Measurements from ENCODE around the gene PTX4.

The PTX4 gene

GRCh38 chr16:1530883-1531637 lies 42.3 kb upstream of the PTX4 start:
- Histone ChIP-seq H3K27me3 (ENCODE audit: control insufficient read depth, insufficient read depth, low read length) (no peaks in the 10 kb centered on the region), H3K36me3 (ENCODE audit: insufficient read depth, low read length) (no peaks in the 10 kb centered on the region), H3K9me3 (replicated peaks; ENCODE audit: low read length) (no peaks in the 10 kb centered on the region), H3K9ac (ENCODE audit: low read depth, low read length) (no peak overlapping the region), H3K4me3 (ENCODE audit: low read length) (no peak overlapping the region), H3K4me2 (ENCODE audit: low read length) (no peak overlapping the region), H3K4me1 (ENCODE audit: control insufficient read depth, insufficient read depth, low read length) (no peaks in the 10 kb centered on the region)

GRCh38 chr16:1530349-1530882 lies 41.7 kb upstream of the PTX4 start:
- no peak overlapping the region for H3K9ac ChIP-seq (ENCODE audit: low read depth, low read length)
- no peaks in the 10 kb centered on the region for H3K36me3 ChIP-seq (ENCODE audit: insufficient read depth, low read length)
- H3K9me3 ChIP-seq (replicated peaks; ENCODE audit: low read length): no peaks in the 10 kb centered on the region
- H3K27me3 ChIP-seq (ENCODE audit: control insufficient read depth, insufficient read depth, low read length): no peaks in the 10 kb centered on the region
- no peak overlapping the region for H3K4me3 ChIP-seq (ENCODE audit: low read length)
- no peaks in the 10 kb centered on the region for H3K4me1 ChIP-seq (ENCODE audit: control insufficient read depth, insufficient read depth, low read length)
- H3K4me2 ChIP-seq (ENCODE audit: low read length): no peak overlapping the region

- no peaks in the 10 kb centered on the region for H3K27me3 ChIP-seq (ENCODE audit: control insufficient read depth, insufficient read depth, low read length)
- no peak overlapping the region for H3K4me3 ChIP-seq (ENCODE audit: low read length)
- H3K4me1 ChIP-seq (ENCODE audit: control insufficient read depth, insufficient read depth, low read length): no peaks in the 10 kb centered on the region
- H3K9ac ChIP-seq (ENCODE audit: low read depth, low read length): no peak overlapping the region
- no peak overlapping the region for H3K4me2 ChIP-seq (ENCODE audit: low read length)
- no peaks in the 10 kb centered on the region for H3K36me3 ChIP-seq (ENCODE audit: insufficient read depth, low read length)
- no peaks in the 10 kb centered on the region for H3K9me3 ChIP-seq (replicated peaks; ENCODE audit: low read length)
These were observed 40.3 kb upstream of the PTX4 start for GRCh38 chr16:1528921-1529537.

GRCh38 chr16:1527836-1528811 lies 39.4 kb upstream of the PTX4 start:
- Histone ChIP-seq H3K9ac (ENCODE audit: low read depth, low read length) (no peak overlapping the region), H3K4me3 (ENCODE audit: low read length) (no peak overlapping the region), H3K4me1 (ENCODE audit: control insufficient read depth, insufficient read depth, low read length) (no peaks in the 10 kb centered on the region), H3K36me3 (ENCODE audit: insufficient read depth, low read length) (no peaks in the 10 kb centered on the region), H3K9me3 (replicated peaks; ENCODE audit: low read length) (no peaks in the 10 kb centered on the region), H3K4me2 (ENCODE audit: low read length) (no peak overlapping the region), H3K27me3 (ENCODE audit: control insufficient read depth, insufficient read depth, low read length) (no peaks in the 10 kb centered on the region)

- Histone ChIP-seq H3K4me2 (ENCODE audit: low read length) (no peak overlapping the region), H3K9ac (ENCODE audit: low read depth, low read length) (no peak overlapping the region), H3K4me3 (ENCODE audit: low read length) (no peak overlapping the region), H3K9me3 (replicated peaks; ENCODE audit: low read length) (no peaks in the 10 kb centered on the region), H3K36me3 (ENCODE audit: insufficient read depth, low read length) (no peaks in the 10 kb centered on the region), H3K4me1 (ENCODE audit: control insufficient read depth, insufficient read depth, low read length) (no peaks in the 10 kb centered on the region), H3K27me3 (ENCODE audit: control insufficient read depth, insufficient read depth, low read length) (no peaks in the 10 kb centered on the region)
These were observed 38.1 kb upstream of the PTX4 start for GRCh38 chr16:1526608-1527555.

- no peak overlapping the region for H3K4me3 ChIP-seq (ENCODE audit: low read length)
- H3K4me2 ChIP-seq (ENCODE audit: low read length): no peak overlapping the region
- H3K9me3 ChIP-seq (replicated peaks; ENCODE audit: low read length): no peaks in the 10 kb centered on the region
- H3K36me3 ChIP-seq (ENCODE audit: insufficient read depth, low read length): no peaks in the 10 kb centered on the region
- no peaks in the 10 kb centered on the region for H3K27me3 ChIP-seq (ENCODE audit: control insufficient read depth, insufficient read depth, low read length)
- H3K9ac ChIP-seq (ENCODE audit: low read depth, low read length): no peak overlapping the region
- no peaks in the 10 kb centered on the region for H3K4me1 ChIP-seq (ENCODE audit: control insufficient read depth, insufficient read depth, low read length)
These were observed 37.3 kb upstream of the PTX4 start for GRCh38 chr16:1525871-1526607.

- H3K9ac ChIP-seq (ENCODE audit: low read depth, low read length): no peak overlapping the region
- H3K9me3 ChIP-seq (replicated peaks; ENCODE audit: low read length): no peaks in the 10 kb centered on the region
- no peak overlapping the region for H3K4me3 ChIP-seq (ENCODE audit: low read length)
- no peaks in the 10 kb centered on the region for H3K36me3 ChIP-seq (ENCODE audit: insufficient read depth, low read length)
- no peaks in the 10 kb centered on the region for H3K27me3 ChIP-seq (ENCODE audit: control insufficient read depth, insufficient read depth, low read length)
- no peaks in the 10 kb centered on the region for H3K4me1 ChIP-seq (ENCODE audit: control insufficient read depth, insufficient read depth, low read length)
- no peak overlapping the region for H3K4me2 ChIP-seq (ENCODE audit: low read length)
These were observed 35.6 kb upstream of the PTX4 start for GRCh38 chr16:1524366-1524765.

- Histone ChIP-seq H3K4me1 (ENCODE audit: control insufficient read depth, insufficient read depth, low read length) (no peaks in the 10 kb centered on the region), H3K4me2 (ENCODE audit: low read length) (no peak overlapping the region), H3K27me3 (ENCODE audit: control insufficient read depth, insufficient read depth, low read length) (no peaks in the 10 kb centered on the region), H3K9me3 (replicated peaks; ENCODE audit: low read length) (no peaks in the 10 kb centered on the region), H3K4me3 (ENCODE audit: low read length) (no peak overlapping the region), H3K36me3 (ENCODE audit: insufficient read depth, low read length) (no peaks in the 10 kb centered on the region), H3K9ac (ENCODE audit: low read depth, low read length) (no peak overlapping the region)
These were observed 35.0 kb upstream of the PTX4 start for GRCh38 chr16:1523581-1524245.

GRCh38 chr16:1520461-1520860 lies 31.7 kb upstream of the PTX4 start:
- H3K4me2 ChIP-seq (ENCODE audit: low read length): no peak overlapping the region
- no peak overlapping the region for H3K4me3 ChIP-seq (ENCODE audit: low read length)
- H3K36me3 ChIP-seq (ENCODE audit: insufficient read depth, low read length): no peaks in the 10 kb centered on the region
- no peaks in the 10 kb centered on the region for H3K4me1 ChIP-seq (ENCODE audit: control insufficient read depth, insufficient read depth, low read length)
- H3K27me3 ChIP-seq (ENCODE audit: control insufficient read depth, insufficient read depth, low read length): no peaks in the 10 kb centered on the region
- no peak overlapping the region for H3K9ac ChIP-seq (ENCODE audit: low read depth, low read length)
- no peaks in the 10 kb centered on the region for H3K9me3 ChIP-seq (replicated peaks; ENCODE audit: low read length)

GRCh38 chr16:1519831-1520230 lies 31.1 kb upstream of the PTX4 start:
- Histone ChIP-seq H3K9ac (ENCODE audit: low read depth, low read length) (no peak overlapping the region), H3K27me3 (ENCODE audit: control insufficient read depth, insufficient read depth, low read length) (no peaks in the 10 kb centered on the region), H3K4me1 (ENCODE audit: control insufficient read depth, insufficient read depth, low read length) (no peaks in the 10 kb centered on the region), H3K4me2 (ENCODE audit: low read length) (no peak overlapping the region), H3K36me3 (ENCODE audit: insufficient read depth, low read length) (no peaks in the 10 kb centered on the region), H3K9me3 (replicated peaks; ENCODE audit: low read length) (no peaks in the 10 kb centered on the region), H3K4me3 (ENCODE audit: low read length) (no peak overlapping the region)
